OCI-LY1 (cell line): Measurements from ENCODE around the gene ZNF3.

Experiments
- EZH2 ChIP-seq: fragments of 200-600 bp; sonication (generic), shearing (Covaris generic); IDR thresholded peaks from 2 replicates; pipeline ENCODE4 v1.8.0; 2017; ENCODE audit warnings: borderline replicate concordance, mixed run types, mild to moderate bottlenecking, antibody characterized with exemption, low read length, moderate library complexity, mixed read lengths
- TF ChIP-seq, protein P1 (sequence below): fragments of 200-600 bp; sonication (generic), shearing (Covaris generic); IDR thresholded peaks from 2 replicates; pipeline ENCODE4 v1.5.1; 2017; ENCODE audit warnings: mild to moderate bottlenecking, antibody characterized with exemption, low read length, moderate library complexity, mixed read lengths

DNA sequence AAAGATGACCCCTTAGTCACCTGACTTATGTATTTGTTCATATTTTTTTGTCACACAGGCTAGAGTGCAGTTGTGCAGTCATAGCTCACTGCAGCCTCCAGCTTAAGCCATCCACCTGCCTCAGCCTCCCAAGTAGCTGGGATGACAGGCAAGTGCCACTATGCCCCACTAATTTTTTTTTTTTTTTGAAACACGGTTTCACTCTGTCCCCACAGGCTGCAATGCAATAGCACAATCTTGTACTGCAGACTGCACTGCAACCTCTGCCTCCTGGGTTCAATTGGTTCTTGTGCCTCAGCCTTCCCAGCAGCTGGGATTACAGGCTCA, 47.1 kb upstream of the ZNF3 start:
- TF ChIP-seq, protein P1, sequence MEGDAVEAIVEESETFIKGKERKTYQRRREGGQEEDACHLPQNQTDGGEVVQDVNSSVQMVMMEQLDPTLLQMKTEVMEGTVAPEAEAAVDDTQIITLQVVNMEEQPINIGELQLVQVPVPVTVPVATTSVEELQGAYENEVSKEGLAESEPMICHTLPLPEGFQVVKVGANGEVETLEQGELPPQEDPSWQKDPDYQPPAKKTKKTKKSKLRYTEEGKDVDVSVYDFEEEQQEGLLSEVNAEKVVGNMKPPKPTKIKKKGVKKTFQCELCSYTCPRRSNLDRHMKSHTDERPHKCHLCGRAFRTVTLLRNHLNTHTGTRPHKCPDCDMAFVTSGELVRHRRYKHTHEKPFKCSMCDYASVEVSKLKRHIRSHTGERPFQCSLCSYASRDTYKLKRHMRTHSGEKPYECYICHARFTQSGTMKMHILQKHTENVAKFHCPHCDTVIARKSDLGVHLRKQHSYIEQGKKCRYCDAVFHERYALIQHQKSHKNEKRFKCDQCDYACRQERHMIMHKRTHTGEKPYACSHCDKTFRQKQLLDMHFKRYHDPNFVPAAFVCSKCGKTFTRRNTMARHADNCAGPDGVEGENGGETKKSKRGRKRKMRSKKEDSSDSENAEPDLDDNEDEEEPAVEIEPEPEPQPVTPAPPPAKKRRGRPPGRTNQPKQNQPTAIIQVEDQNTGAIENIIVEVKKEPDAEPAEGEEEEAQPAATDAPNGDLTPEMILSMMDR: no peak
- TF ChIP-seq EZH2: no peak
